Endothelial cell (in vitro differentiated cells): ENCODE results near the gene CYGB. TPM values are rescaled to one million over a fixed set of nuclear protein-coding genes. Genes with fewer than 3 reads are reported as not detected.

Experiments used
- DNase-seq: peaks from one replicate; pipeline ENCODE4 v3.0.0; 2021; ENCODE audit warnings: low spot score
- H3K27ac Mint-ChIP-seq: one replicate; pipeline ENCODE4 v1.8.0; 2021; ENCODE audit warnings: mixed read lengths, inconsistent platforms; ENCODE audit not compliant: unreplicated experiment
- H3K27me3 Mint-ChIP-seq: one replicate; pipeline ENCODE4 v1.8.0; 2021; ENCODE audit warnings: mild to moderate bottlenecking, moderate library complexity, mixed read lengths, inconsistent platforms; ENCODE audit not compliant: unreplicated experiment
- H3K36me3 Mint-ChIP-seq: one replicate; pipeline ENCODE4 v1.8.0; 2021; ENCODE audit warnings: mild to moderate bottlenecking, low read depth, mixed read lengths, inconsistent platforms; ENCODE audit not compliant: unreplicated experiment
- H3K4me1 Mint-ChIP-seq: one replicate; pipeline ENCODE4 v1.8.0; 2021; ENCODE audit warnings: mild to moderate bottlenecking, mixed read lengths, inconsistent platforms; ENCODE audit not compliant: unreplicated experiment
- H3K4me3 Mint-ChIP-seq: one replicate; pipeline ENCODE4 v1.8.0; 2021; ENCODE audit warnings: mild to moderate bottlenecking, mixed read lengths, inconsistent platforms; ENCODE audit not compliant: unreplicated experiment
- H3K9me3 Mint-ChIP-seq: one replicate; pipeline ENCODE4 v1.8.0; 2021; ENCODE audit warnings: mixed read lengths, inconsistent platforms; ENCODE audit not compliant: unreplicated experiment
- CTCF ChIP-seq: fragments of 200-600 bp; sonication (generic); IDR thresholded peaks from one replicate; pipeline ENCODE4 v1.5.0; 2021; ENCODE audit warnings: antibody characterized with exemption; ENCODE audit not compliant: unreplicated experiment
- total RNA-seq: library from RNA; stranded (reverse); fragmentation: NEBNext Ultra II Directional; extraction: Animal tissue kit (Norgen Biotek cat#: 25700); gene quantifications from one replicate; pipeline ENCODE4 v1.2.1, GENCODE V29; 2021; ENCODE audit not compliant: unreplicated experiment

The CYGB gene
- total RNA-seq, 1 donor from 2014 or later: 0.51 TPM

- H3K9me3 Mint-ChIP-seq: no peaks in the 10 kb centered on the region
- H3K36me3 Mint-ChIP-seq: peaks cover 4% of the 10 kb centered on the region
Measured at GRCh38 chr17:76572201-76572910, 34.8 kb upstream of the CYGB start.

GRCh38 chr17:76570877-76571471 lies 33.5 kb upstream of the CYGB start:
- DNase-seq: no peak
- peaks cover 4% of the 10 kb centered on the region for H3K4me1 Mint-ChIP-seq
- no peak overlapping the region for H3K4me3 Mint-ChIP-seq
- H3K27me3 Mint-ChIP-seq: peaks cover 12% of the 10 kb centered on the region
- no peak for TF ChIP-seq CTCF
- H3K27ac Mint-ChIP-seq: no peak overlapping the region
- H3K36me3 Mint-ChIP-seq: peaks cover 7% of the 10 kb centered on the region
- H3K9me3 Mint-ChIP-seq: no peaks in the 10 kb centered on the region

More at GRCh38 chr17:76572201-76572910, 34.8 kb upstream of the CYGB start:
- DNase-seq: no peak
- no peak overlapping the region for H3K4me3 Mint-ChIP-seq
- H3K27me3 Mint-ChIP-seq: peaks cover 11% of the 10 kb centered on the region
- H3K4me1 Mint-ChIP-seq: peaks cover 4% of the 10 kb centered on the region
- TF ChIP-seq CTCF: no peak
- no peak overlapping the region for H3K27ac Mint-ChIP-seq

- Mint-ChIP-seq H3K27ac (no peak overlapping the region), H3K27me3 (peaks cover 14% of the 10 kb centered on the region), H3K36me3 (peaks cover 7% of the 10 kb centered on the region), H3K9me3 (no peaks in the 10 kb centered on the region), H3K4me1 (peaks cover 4% of the 10 kb centered on the region), H3K4me3 (no peak overlapping the region)
- TF ChIP-seq CTCF: no peak
- DNase-seq: no peak
Measured at GRCh38 chr17:76570457-76570856, 32.9 kb upstream of the CYGB start.

GRCh38 chr17:76569607-76570279 lies 32.2 kb upstream of the CYGB start:
- TF ChIP-seq CTCF: no peak
- Mint-ChIP-seq H3K27ac (no peak overlapping the region), H3K4me1 (peaks cover 4% of the 10 kb centered on the region), H3K9me3 (no peaks in the 10 kb centered on the region), H3K36me3 (peaks cover 3% of the 10 kb centered on the region), H3K27me3 (peaks cover 10% of the 10 kb centered on the region), H3K4me3 (no peak overlapping the region)
- no peak for DNase-seq

GRCh38 chr17:76568811-76569221 lies 31.3 kb upstream of the CYGB start:
- no peaks in the 10 kb centered on the region for H3K9me3 Mint-ChIP-seq
- H3K4me3 Mint-ChIP-seq: no peak overlapping the region
- no peak overlapping the region for H3K27ac Mint-ChIP-seq
- H3K36me3 Mint-ChIP-seq: peaks cover 3% of the 10 kb centered on the region
- peaks cover 10% of the 10 kb centered on the region for H3K27me3 Mint-ChIP-seq
- peaks cover 4% of the 10 kb centered on the region for H3K4me1 Mint-ChIP-seq
- DNase-seq: no peak
- no peak for TF ChIP-seq CTCF
